ENCODE data around the gene ADCY3.

Gene ADCY3

GRCh38 chr2:24827321-24828237 lies 92.5 kb downstream of the ADCY3 start:
- peak; percentile 59 for DNase-seq

GRCh38 chr2:24826773-24827145 lies 93.3 kb downstream of the ADCY3 start:
- no peak for DNase-seq

GRCh38 chr2:24825883-24826772 lies 93.9 kb downstream of the ADCY3 start:
- no peak for DNase-seq

- DNase-seq = no peak
Observed at GRCh38 chr2:24824966-24825882, 94.8 kb downstream of the ADCY3 start.

GRCh38 chr2:24824071-24824588 lies 95.9 kb downstream of the ADCY3 start:
- no peak for DNase-seq

- DNase-seq = no peak
Observed at GRCh38 chr2:24822049-24822706, 97.9 kb downstream of the ADCY3 start.

GRCh38 chr2:24821433-24821891 lies 98.6 kb downstream of the ADCY3 start:
- DNase-seq = no peak

- no peak for DNase-seq
Observed at GRCh38 chr2:24820598-24821432, 99.2 kb downstream of the ADCY3 start.

GRCh38 chr2:24820175-24820513 lies 99.9 kb downstream of the ADCY3 start:
- no peak for DNase-seq

- DNase-seq = no peak
Observed at GRCh38 chr2:24819442-24820174, 100.4 kb downstream of the ADCY3 start.

GRCh38 chr2:24818721-24819167 lies 101.3 kb downstream of the ADCY3 start:
- DNase-seq = no peak

GRCh38 chr2:24816884-24817283 lies 103.2 kb downstream of the ADCY3 start:
- no peak for DNase-seq

- DNase-seq = no peak
Observed at GRCh38 chr2:24816404-24816803, 103.6 kb downstream of the ADCY3 start.

- no peak for DNase-seq
Observed at GRCh38 chr2:24815171-24815570, 104.9 kb downstream of the ADCY3 start.

- DNase-seq = no peak
Observed at GRCh38 chr2:24814516-24814915, 105.5 kb downstream of the ADCY3 start.

- no peak for DNase-seq
Observed at GRCh38 chr2:24813691-24814137, 106.3 kb downstream of the ADCY3 start.

- no peak for DNase-seq
Observed at GRCh38 chr2:24809316-24810007, 110.6 kb downstream of the ADCY3 start.

- no peak for DNase-seq
Observed at GRCh38 chr2:24806661-24807036, 113.4 kb downstream of the ADCY3 start.
